K562 treated with DMSO at 1 percent for 48 hours (cell line): ENCODE measurements around the gene NPY. TPM values are rescaled to one million over a fixed set of nuclear protein-coding genes. Genes with fewer than 3 reads are reported as not detected.

ENCODE experiments used
- total RNA-seq: library from RNA; unstranded; fragments of 300-600 nt; gene quantifications from 2 replicates; pipeline ENCODE4 v1.2.3, GENCODE V29; 2022; ENCODE audit warnings: low replicate concordance; ENCODE audit errors: extremely low read depth

The NPY gene
- not detected in 2 replicates for total RNA-seq

DNA sequence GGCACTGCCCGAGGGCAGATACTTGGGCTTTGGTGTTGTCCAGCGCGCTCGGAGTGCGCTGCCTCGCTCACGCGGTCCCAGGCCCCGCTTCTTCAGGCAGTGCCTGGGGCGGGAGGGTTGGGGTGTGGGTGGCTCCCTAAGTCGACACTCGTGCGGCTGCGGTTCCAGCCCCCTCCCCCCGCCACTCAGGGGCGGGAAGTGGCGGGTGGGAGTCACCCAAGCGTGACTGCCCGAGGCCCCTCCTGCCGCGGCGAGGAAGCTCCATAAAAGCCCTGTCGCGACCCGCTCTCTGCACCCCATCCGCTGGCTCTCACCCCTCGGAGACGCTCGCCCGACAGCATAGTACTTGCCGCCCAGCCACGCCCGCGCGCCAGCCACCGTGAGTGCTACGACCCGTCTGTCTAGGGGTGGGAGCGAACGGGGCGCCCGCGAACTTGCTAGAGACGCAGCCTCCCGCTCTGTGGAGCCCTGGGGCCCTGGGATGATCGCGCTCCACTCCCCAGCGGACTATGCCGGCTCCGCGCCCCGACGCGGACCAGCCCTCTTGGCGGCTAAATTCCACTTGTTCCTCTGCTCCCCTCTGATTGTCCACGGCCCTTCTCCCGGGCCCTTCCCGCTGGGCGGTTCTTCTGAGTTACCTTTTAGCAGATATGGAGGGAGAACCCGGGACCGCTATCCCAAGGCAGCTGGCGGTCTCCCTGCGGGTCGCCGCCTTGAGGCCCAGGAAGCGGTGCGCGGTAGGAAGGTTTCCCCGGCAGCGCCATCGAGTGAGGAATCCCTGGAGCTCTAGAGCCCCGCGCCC is at the start of gene NPY:
Gene NPY (plus strand): TSS at position 294 of the 802 bp plus-strand sequence. CDS start 1,051 bp downstream, outside the sequence.

